Central memory CD4-positive, alpha-beta T cell (primary cell): ENCODE measurements around the gene OCRL.
A peak's percentile ranks its signal among the peaks of the same experiment; 100 is the strongest.

Source experiments
- DNase-seq: peaks from one replicate; pipeline ENCODE4 v3.0.0; 2022

The OCRL gene

GRCh38 chrX:129637217-129638109 lies 97.4 kb downstream of the OCRL start:
- DNase-seq: peak; percentile 58

DNA sequence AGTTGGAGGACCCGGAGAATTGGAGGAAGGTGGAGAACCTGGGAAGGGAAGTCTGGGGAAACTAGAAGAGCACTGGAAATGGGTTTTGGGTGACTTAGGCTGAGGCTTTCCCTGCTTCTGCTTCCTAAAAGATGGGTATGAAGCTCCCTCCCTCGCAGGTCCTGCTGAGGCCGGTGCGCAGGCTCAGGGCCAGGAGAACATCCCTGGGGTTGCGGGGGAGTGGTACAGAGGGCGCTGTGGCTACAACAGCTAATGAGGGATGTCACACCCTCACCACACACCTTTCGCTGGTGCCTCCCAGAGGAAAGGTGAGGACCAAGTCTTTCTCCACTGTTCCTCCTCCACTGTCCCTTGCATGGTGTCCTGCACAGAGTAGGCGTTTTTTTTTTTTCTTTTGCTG lies 98.9 kb downstream of the OCRL start:
- no peak for DNase-seq

DNA sequence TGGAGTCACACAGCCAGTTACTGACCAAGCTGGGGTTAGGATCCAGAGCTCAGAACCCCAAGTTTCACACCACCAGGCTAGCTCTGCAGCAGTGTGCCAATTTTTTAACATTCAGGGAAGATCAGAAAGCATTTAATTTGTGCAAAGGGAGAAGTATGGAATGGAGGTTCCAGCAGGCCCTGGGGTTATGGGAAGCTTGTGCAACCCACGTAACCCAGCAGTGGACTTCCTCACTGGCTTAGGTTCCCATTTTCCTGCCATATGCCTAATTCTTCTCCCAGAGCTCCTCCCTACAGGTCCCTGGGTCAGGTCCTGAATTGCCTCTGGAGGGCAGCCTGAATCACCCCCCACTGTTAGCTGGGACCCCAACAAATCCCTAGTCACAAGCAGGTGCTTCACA lies 100.7 kb downstream of the OCRL start:
- no peak for DNase-seq

DNA sequence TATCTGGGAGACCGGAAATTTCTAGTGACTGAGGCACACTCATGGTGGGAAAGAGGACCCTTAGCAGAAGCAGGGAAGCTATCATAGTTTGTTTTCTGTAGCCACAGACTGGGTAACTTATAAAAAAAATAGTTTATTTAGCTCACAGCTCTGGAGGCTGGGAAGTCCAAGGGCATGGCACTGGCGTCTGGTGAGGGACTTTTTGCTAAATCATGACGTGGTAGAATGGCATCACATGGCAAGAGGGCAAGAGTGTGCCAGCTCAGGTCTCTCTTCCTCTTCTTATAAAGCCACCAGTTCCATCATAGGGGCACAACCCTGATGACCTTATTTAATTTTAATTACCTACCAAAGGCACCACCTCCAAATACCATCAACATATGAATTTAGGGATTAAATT lies 101.4 kb downstream of the OCRL start:
- no peak for DNase-seq

- no peak for DNase-seq
These were observed 101.9 kb downstream of the OCRL start for GRCh38 chrX:129641941-129642340.
